Endothelial cell of umbilical vein (primary cell): Measurements from ENCODE around the gene SESN1. TPM values are rescaled to one million over a fixed set of nuclear protein-coding genes. Genes with fewer than 3 reads are reported as not detected.

ENCODE experiments used
- BruUV-seq: library from RNA; stranded (reverse); fragments of 400-500 nt; replicated peaks from 2 replicates; lab custom pipeline; 2021; lab: Mats Ljungman, UMichigan
- CTCF ChIA-PET: fragments of 300-600, 350-600 bp; sonication (Branson Sonifier 250); formaldehyde crosslinking; loops from one replicate; lab custom pipeline; 2021; ENCODE audit warnings: antibody characterized with exemption, inconsistent platforms; lab: Charles Lee
- POLR2A ChIA-PET: fragments of 300-600, 350-600 bp; sonication (Branson Sonifier 250); formaldehyde crosslinking; loops from one replicate; lab custom pipeline; 2021; ENCODE audit warnings: antibody characterized with exemption, inconsistent platforms; lab: Charles Lee
- DNase-seq: peaks from one replicate; pipeline ENCODE4 v3.0.0-alpha.2; 2011; ENCODE audit warnings: low read depth, low spot score
- FAIRE-seq: peaks from 2 replicates; lab custom pipeline; 2011; peaks lifted over from hg19 to GRCh38; lab: Jason Lieb, UNC
- H2AFZ ChIP-seq: 2 replicates; pipeline ENCODE4 v1.6.0; 2012; ENCODE audit warnings: low read depth, low read length, control low read depth, inconsistent platforms
- H3K27ac ChIP-seq: 2 replicates; pipeline ENCODE4 v1.5.1; 2011; ENCODE audit warnings: low read depth, mild to moderate bottlenecking, control low read depth, low read length, moderate library complexity; ENCODE audit not compliant: insufficient read depth
- H3K27me3 ChIP-seq, 2 experiments: 2 replicates each; pipeline versions ENCODE4 v1.6.0 to v1.6.1; 2011; ENCODE audit warnings: low read length in 2 of 2, mixed read lengths in 1 of 2; ENCODE audit not compliant: control insufficient read depth in 2 of 2, insufficient read depth in 2 of 2
- H3K36me3 ChIP-seq, 2 experiments: 2 replicates in 1 of 2; 3 replicates in 1 of 2; pipeline ENCODE4 v1.5.1; 2011; ENCODE audit warnings: low read length in 2 of 2, mild to moderate bottlenecking in 1 of 2, moderate library complexity in 1 of 2; ENCODE audit not compliant: control insufficient read depth in 2 of 2, insufficient read depth in 2 of 2; ENCODE audit errors: extremely low read depth in 1 of 2
- H3K4me1 ChIP-seq: 3 replicates; pipeline ENCODE4 v1.5.1; 2011; ENCODE audit warnings: mild to moderate bottlenecking, low read length; ENCODE audit not compliant: control insufficient read depth, insufficient read depth; ENCODE audit errors: extremely low read depth
- H3K4me2 ChIP-seq: 2 replicates; pipeline ENCODE4 v1.6.1; 2011; ENCODE audit warnings: low read length, control low read depth, mixed read lengths; ENCODE audit not compliant: insufficient read depth
- H3K4me3 ChIP-seq, 3 experiments: fragments of 200-600 bp in 1 of 3; sonication (generic), shearing (Covaris generic) in 1 of 3; replicated peaks in 1 of 3; 2 replicates each; pipeline ENCODE4 v1.5.1; 2011 to 2016; ENCODE audit warnings: control low read depth in 3 of 3, low read length in 3 of 3, mild to moderate bottlenecking in 2 of 3, inconsistent platforms in 1 of 3, low read depth in 1 of 3, moderate library complexity in 1 of 3; ENCODE audit not compliant: insufficient read depth in 1 of 3
- H3K79me2 ChIP-seq: 2 replicates; pipeline ENCODE4 v1.6.0; 2012; ENCODE audit warnings: low read length, inconsistent platforms; ENCODE audit not compliant: control insufficient read depth, insufficient read depth
- H3K9ac ChIP-seq: replicated peaks from 2 replicates; pipeline ENCODE3; 2011; ENCODE audit warnings: low read length, control low read depth; ENCODE audit not compliant: insufficient read depth; ENCODE audit errors: extremely low read depth
- H3K9me1 ChIP-seq: replicated peaks from 3 replicates; pipeline ENCODE4 v1.6.0; 2011; ENCODE audit warnings: mild to moderate bottlenecking, low read length; ENCODE audit not compliant: control insufficient read depth, insufficient read depth; ENCODE audit errors: extremely low read depth
- H3K9me3 ChIP-seq: replicated peaks from 2 replicates; pipeline ENCODE4 v1.5.1; 2012; ENCODE audit warnings: low read length, inconsistent platforms; ENCODE audit not compliant: control insufficient read depth, insufficient read depth
- H4K20me1 ChIP-seq: replicated peaks from 2 replicates; pipeline ENCODE3; 2011; ENCODE audit warnings: mild to moderate bottlenecking, low read length; ENCODE audit not compliant: control insufficient read depth, insufficient read depth; ENCODE audit errors: extremely low read depth
- CTCF ChIP-seq, 2 donors: IDR thresholded peaks; 1 replicate in 1 of 2; 2 replicates in 1 of 2; pipeline ENCODE4 v1.5.1; 2011; ENCODE audit warnings: low read length in 2 of 2, mild to moderate bottlenecking in 2 of 2, moderate library complexity in 2 of 2, control low read depth in 1 of 2, inconsistent platforms in 1 of 2, low read depth in 1 of 2; ENCODE audit not compliant: insufficient read depth in 1 of 2; ENCODE audit errors: extremely low read depth in 1 of 2
- EZH2 ChIP-seq: IDR thresholded peaks from 2 replicates; pipeline ENCODE4 v1.6.1; 2012; ENCODE audit warnings: borderline replicate concordance, low read depth, mild to moderate bottlenecking, moderate library complexity, low read length, inconsistent platforms; ENCODE audit not compliant: severe bottlenecking
- FOS ChIP-seq: IDR thresholded peaks from 2 replicates; pipeline ENCODE4 v1.6.1; 2011; ENCODE audit warnings: mild to moderate bottlenecking, low read length, moderate library complexity, borderline replicate concordance; ENCODE audit not compliant: insufficient read depth
- GATA2 ChIP-seq: IDR thresholded peaks from 2 replicates; pipeline ENCODE4 v1.7.0; 2011; ENCODE audit warnings: low read depth, mild to moderate bottlenecking, moderate library complexity, mixed read lengths, low read length; ENCODE audit not compliant: insufficient read length, insufficient read depth
- JUN ChIP-seq: IDR thresholded peaks from 2 replicates; pipeline ENCODE4 v1.6.1; 2011; ENCODE audit warnings: borderline replicate concordance, low read depth; ENCODE audit not compliant: insufficient read length, insufficient read depth
- MAX ChIP-seq: IDR thresholded peaks from 2 replicates; pipeline ENCODE4 v1.6.1; 2011; ENCODE audit not compliant: insufficient read depth, insufficient read length
- MYC ChIP-seq: IDR thresholded peaks from one replicate; pipeline ENCODE4 v1.6.1; 2011; ENCODE audit warnings: mild to moderate bottlenecking, low read depth, low read length
- POLR2A ChIP-seq: IDR thresholded peaks from 2 replicates; pipeline ENCODE4 v1.6.1; 2012; ENCODE audit warnings: low read depth, mild to moderate bottlenecking, control low read depth, low read length
- POLR2AphosphoS5 ChIP-seq: IDR thresholded peaks from 2 replicates; pipeline ENCODE4 v1.6.1; 2012; ENCODE audit warnings: low read depth, mild to moderate bottlenecking, control low read depth, low read length, moderate library complexity; ENCODE audit not compliant: insufficient read depth
- dilution Hi-C: fragments of 300-500 bp; cut with MboI; formaldehyde crosslinking; loops from one replicate; pipeline ENCODE4 v1.15.0; 2019; ENCODE audit warnings: low sequenced_read_pairs; ENCODE audit not compliant: extremely low pct_ligation_motif_present
- intact Hi-C: fragments of 100-400 bp; cut with micrococcal nuclease; formaldehyde crosslinking; loops from one replicate; pipeline ENCODE4 v1.10.0; 2022
- polyA plus RNA-seq, 4 experiments: library from polyadenylated mRNA; depleted of rRNA in 3 of 4; stranded (reverse) in 3 of 4; unstranded in 1 of 4; fragments of >200 nt; gene quantifications; 2 replicates each; pipeline versions ENCODE4 v1.2.1 to v1.2.3, GENCODE V29; 2011 to 2012; ENCODE audit warnings: missing spikeins in 1 of 4
- total RNA-seq: library from RNA; stranded (reverse); gene quantifications from 2 replicates; pipeline ENCODE4 v1.2.3, GENCODE V29; 2021

SESN1 gene
- total and polyA plus RNA-seq, 2 donors (not counting 3 experiments of a cell fraction or from before 2014, with no cell fraction given): 7.1 to 15.6 TPM

DNA sequence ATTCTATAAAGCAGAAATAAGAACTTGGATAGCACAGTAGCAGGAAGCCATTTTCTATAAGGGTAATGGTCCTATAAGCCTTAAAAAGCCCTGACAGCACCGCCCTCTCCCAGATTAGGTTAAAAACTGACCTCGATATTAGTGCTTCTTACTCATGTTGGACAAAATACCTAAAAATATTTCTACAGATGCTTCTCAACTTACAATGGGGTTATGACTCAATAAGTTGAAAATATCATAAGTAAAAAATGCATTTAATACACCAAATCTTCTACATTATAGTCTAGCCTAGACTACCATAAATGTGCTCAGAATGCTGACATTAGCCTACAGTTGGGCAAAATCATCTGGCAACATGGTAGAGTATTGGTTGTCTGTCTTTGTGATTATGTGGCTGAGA, 70.3 kb downstream of the SESN1 start:
- H3K4me1 ChIP-seq: no peaks in the 10 kb centered on the region
- H3K27me3 ChIP-seq: no peaks in the 10 kb centered on the region
- no peaks in the 10 kb centered on the region for H3K9me3 ChIP-seq
- no peak overlapping the region for H3K4me3 ChIP-seq
- no peaks in the 10 kb centered on the region for H3K36me3 ChIP-seq
- ChIA-PET POLR2A (no interaction called here), CTCF (no interaction called here)
- H3K4me2 ChIP-seq: no peak overlapping the region
- intact Hi-C loops (no loop called here), dilution Hi-C loops (no loop called here)
- peaks cover 2% of the 10 kb centered on the region for H3K9me1 ChIP-seq
- H3K27ac ChIP-seq: no peak overlapping the region
- DNase-seq (no peak), FAIRE-seq (no peak)
- no peak overlapping the region for H2AFZ ChIP-seq
- no peaks in the 10 kb centered on the region for H4K20me1 ChIP-seq
- no peaks in the 10 kb centered on the region for H3K79me2 ChIP-seq
- no peak for TF ChIP-seq EZH2
- no peak for TF ChIP-seq MYC
- TF ChIP-seq CTCF (IDR thresholded peaks at IDR 0.05; ENCODE audit: extremely low read depth in 1 of 2, insufficient read depth in 1 of 2, low read depth in 1 of 2, low read length in 2 of 2): no peak
- TF ChIP-seq POLR2AphosphoS5: no peak
- no peak for TF ChIP-seq FOS
- no peak for TF ChIP-seq POLR2A
- TF ChIP-seq GATA2: no peak
- TF ChIP-seq MAX: no peak
- TF ChIP-seq JUN: no peak
- no TSS peak for BruUV-seq
- H3K9ac ChIP-seq: no peak overlapping the region
